Testis (tissue), 3 donors: ENCODE measurements around the gene GNG14. TPM values are rescaled to one million over a fixed set of nuclear protein-coding genes. Genes with fewer than 3 reads are reported as not detected.
"Not testable (repeated sequence)": the region's sequence is repeated elsewhere in the genome, so short reads cannot be mapped to it uniquely, and the experiment has no call there.

ENCODE experiments used
- DNase-seq: peaks from one replicate; pipeline ENCODE4 v3.0.0-alpha.2; 2019
- H3K27ac ChIP-seq, 2 donors: fragments of 200-600 bp; sonication (generic); one replicate each; pipeline ENCODE4 v1.5.1; 2019
- H3K27me3 ChIP-seq: fragments of 200-600 bp; sonication (generic); one replicate; pipeline ENCODE4 v1.5.1; 2019
- H3K36me3 ChIP-seq: fragments of 200-600 bp; sonication (generic); one replicate; pipeline ENCODE4 v1.5.1; 2017; ENCODE audit warnings: low read depth; ENCODE audit errors: missing control alignments
- H3K4me1 ChIP-seq: fragments of 200-600 bp; sonication (generic); one replicate; pipeline ENCODE4 v1.5.1; 2019
- H3K4me3 ChIP-seq, 2 donors: fragments of 200-600 bp; sonication (generic); one replicate each; pipeline ENCODE4 v1.5.1; 2017 to 2019
- H3K9me3 ChIP-seq: fragments of 200-600 bp; sonication (generic); one replicate; pipeline ENCODE4 v1.5.1; 2017
- POLR2A ChIP-seq: fragments of 450-650 bp; IDR thresholded peaks from one replicate; pipeline ENCODE4 v1.6.1; 2017; ENCODE audit warnings: antibody characterized with exemption, mild to moderate bottlenecking, moderate library complexity
- WGBS, 2 donors: methylation state at CpG; one replicate each; pipeline ENCODE4 v1.1.5; 2018; 5-methylcytosine and 5-hydroxymethylcytosine counted together
- intact Hi-C: fragments of 100-400 bp; cut with DNase I; formaldehyde crosslinking; loops from one replicate; pipeline ENCODE4 v1.15.1; 2023; ENCODE audit warnings: low total_unique reads
- polyA plus RNA-seq: library from polyadenylated mRNA; stranded (reverse); fragments of 350-450 nt; fragmentation: Illumina TruSeq; extraction: RNeasy Lipid Tissue Mini Kit (QIAGEN cat#74804); gene quantifications from one replicate; pipeline ENCODE4 v1.2.3, GENCODE V29; 2014; ENCODE audit warnings: low read depth, low replicate concordance; ENCODE audit not compliant: insufficient read depth
- total RNA-seq, 2 donors: library from RNA; depleted of rRNA; stranded (reverse); fragments of >200 nt; gene quantifications; one replicate each; pipeline ENCODE4 v1.2.3, GENCODE V29; 2016
- TF ChIP-seq, protein P1 (sequence below), 3 experiments: fragments of 450-650 bp in 2 of 3; fragments of 200-600 bp in 1 of 3; sonication (generic) in 1 of 3; IDR thresholded peaks; one replicate each; pipeline ENCODE4 v1.5.1; 2016 to 2019; ENCODE audit warnings: antibody characterized with exemption in 3 of 3, mild to moderate bottlenecking in 2 of 3, moderate library complexity in 1 of 3

The GNG14 gene
- total and polyA plus RNA-seq, 3 donors from 2014 or later: 4.5 TPM; not detected in 2

DNA sequence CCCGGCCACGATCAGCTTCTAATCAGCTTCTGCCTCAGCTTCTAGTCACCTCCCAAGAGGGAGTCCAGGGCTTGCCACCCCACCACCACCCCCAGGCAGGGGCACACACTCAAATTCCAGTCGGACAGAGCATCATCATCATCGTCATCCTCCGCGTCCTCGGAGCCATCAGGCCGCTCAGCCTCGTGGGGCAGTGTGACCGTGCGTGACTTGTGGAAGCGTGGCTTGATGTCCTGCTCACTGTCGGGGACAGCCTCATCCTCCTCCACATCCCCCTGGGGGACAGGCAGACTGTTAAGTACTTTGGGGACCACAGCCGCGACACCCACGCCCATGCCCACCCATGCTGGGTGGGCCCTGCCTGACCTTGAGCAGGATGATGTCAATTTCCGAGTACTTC, 23.4 kb downstream of the GNG14 start:
- WGBS, 2 donors: 72 to 81% methylated on average over 7 to 17 of the region's 17 CpGs
- Histone ChIP-seq H3K9me3 (no peaks in the 10 kb centered on the region), H3K36me3 (peaks cover 3% of the 10 kb centered on the region), H3K4me3 (no peak overlapping the region), H3K27ac (no peak overlapping the region), H3K27me3 (no peaks in the 10 kb centered on the region), H3K4me1 (no peaks in the 10 kb centered on the region)
- no peak for TF ChIP-seq POLR2A
- TF ChIP-seq, protein P1, sequence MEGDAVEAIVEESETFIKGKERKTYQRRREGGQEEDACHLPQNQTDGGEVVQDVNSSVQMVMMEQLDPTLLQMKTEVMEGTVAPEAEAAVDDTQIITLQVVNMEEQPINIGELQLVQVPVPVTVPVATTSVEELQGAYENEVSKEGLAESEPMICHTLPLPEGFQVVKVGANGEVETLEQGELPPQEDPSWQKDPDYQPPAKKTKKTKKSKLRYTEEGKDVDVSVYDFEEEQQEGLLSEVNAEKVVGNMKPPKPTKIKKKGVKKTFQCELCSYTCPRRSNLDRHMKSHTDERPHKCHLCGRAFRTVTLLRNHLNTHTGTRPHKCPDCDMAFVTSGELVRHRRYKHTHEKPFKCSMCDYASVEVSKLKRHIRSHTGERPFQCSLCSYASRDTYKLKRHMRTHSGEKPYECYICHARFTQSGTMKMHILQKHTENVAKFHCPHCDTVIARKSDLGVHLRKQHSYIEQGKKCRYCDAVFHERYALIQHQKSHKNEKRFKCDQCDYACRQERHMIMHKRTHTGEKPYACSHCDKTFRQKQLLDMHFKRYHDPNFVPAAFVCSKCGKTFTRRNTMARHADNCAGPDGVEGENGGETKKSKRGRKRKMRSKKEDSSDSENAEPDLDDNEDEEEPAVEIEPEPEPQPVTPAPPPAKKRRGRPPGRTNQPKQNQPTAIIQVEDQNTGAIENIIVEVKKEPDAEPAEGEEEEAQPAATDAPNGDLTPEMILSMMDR (IDR thresholded peaks at IDR 0.05): no peak
- DNase-seq: no peak
- intact Hi-C loops: no loop called here

DNA sequence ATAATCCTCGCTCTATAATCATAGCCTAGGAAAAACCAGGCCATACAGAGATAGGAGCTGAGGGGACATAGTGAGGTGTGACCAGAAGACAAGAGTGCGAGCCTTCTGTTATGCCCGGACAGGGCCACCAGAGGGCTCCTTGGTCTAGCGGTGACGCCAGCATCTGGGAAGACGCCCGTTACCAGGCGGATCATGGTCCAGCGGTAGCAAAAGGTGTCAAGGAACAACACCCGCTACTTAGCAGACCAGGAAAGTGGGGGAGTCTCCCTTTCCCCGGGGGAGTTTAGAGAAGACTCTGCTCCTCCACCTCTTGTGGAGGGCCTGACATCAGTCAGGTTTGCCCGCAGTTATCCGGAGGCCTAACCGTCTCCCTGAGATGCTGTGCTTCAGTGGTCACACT, 24.3 kb downstream of the GNG14 start:
- intact Hi-C loops, H3K4me1 ChIP-seq, H3K27ac ChIP-seq, H3K36me3 ChIP-seq, H3K9me3 ChIP-seq, H3K4me3 ChIP-seq, H3K27me3 ChIP-seq: not testable (repeated sequence)
- peak; percentile 54 for DNase-seq
- TF ChIP-seq, protein P1 (IDR thresholded peaks at IDR 0.05): peak in 1 of 3 experiments; percentile 49
- 47 to 61% methylated on average over 11 of the region's 14 CpGs for WGBS, 2 donors

GRCh38 chr19:12713304-12713703, 25.5 kb downstream of the GNG14 start:
- WGBS, 2 donors: 93 to 95% methylated on average over 9 of the region's 9 CpGs
- DNase-seq, H3K4me1 ChIP-seq, H3K9me3 ChIP-seq, intact Hi-C loops, H3K27me3 ChIP-seq, H3K27ac ChIP-seq, H3K4me3 ChIP-seq, H3K36me3 ChIP-seq: not testable (repeated sequence)

DNA sequence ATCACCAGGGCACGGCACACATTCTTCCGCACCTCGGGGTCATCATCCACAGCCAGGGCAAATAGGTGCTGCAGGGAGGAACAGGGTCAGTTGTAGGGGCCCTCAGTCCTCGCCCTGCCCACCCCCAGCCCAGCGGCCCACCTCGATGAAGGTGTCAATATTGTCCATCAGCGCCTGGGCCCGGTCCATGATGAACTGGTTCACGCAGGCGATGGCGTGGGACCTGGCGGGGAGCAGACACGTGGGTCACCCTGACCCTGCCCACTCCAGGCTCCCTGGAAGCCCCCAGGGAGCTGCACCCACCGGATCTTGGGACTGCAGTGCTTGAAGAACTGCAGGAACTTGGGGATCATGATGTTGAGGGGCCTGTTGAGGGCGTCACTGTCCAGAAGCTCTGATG, 27.3 kb downstream of the GNG14 start:
- peaks cover 3% of the 10 kb centered on the region for H3K36me3 ChIP-seq
- H3K4me3 ChIP-seq: no peak overlapping the region
- no peak overlapping the region for H3K27ac ChIP-seq
- H3K9me3 ChIP-seq: no peaks in the 10 kb centered on the region
- intact Hi-C loops: no loop called here
- WGBS, 2 donors: 89% methylated on average over 15 of the region's 15 CpGs; no CpG with 5 or more reads in 1 of the 2 donors
- TF ChIP-seq, protein P1 (IDR thresholded peaks at IDR 0.05): no peak
- no peak for TF ChIP-seq POLR2A
- no peak for DNase-seq
- no peaks in the 10 kb centered on the region for H3K27me3 ChIP-seq
- peaks cover under 1% of the 10 kb centered on the region for H3K4me1 ChIP-seq

- peaks cover 3% of the 10 kb centered on the region for H3K36me3 ChIP-seq
- DNase-seq: no peak
- no peak overlapping the region for H3K27ac ChIP-seq
- H3K9me3 ChIP-seq: no peaks in the 10 kb centered on the region
- no peak overlapping the region for H3K4me3 ChIP-seq
- WGBS, 2 donors: 89 to 90% methylated on average over 3 of the region's 3 CpGs
- H3K4me1 ChIP-seq: peaks cover 8% of the 10 kb centered on the region
- TF ChIP-seq POLR2A: no peak
- TF ChIP-seq, protein P1 (IDR thresholded peaks at IDR 0.05): no peak
- intact Hi-C loops: no loop called here
- no peaks in the 10 kb centered on the region for H3K27me3 ChIP-seq
Measured at GRCh38 chr19:12715929-12716328, 28.1 kb downstream of the GNG14 start.
